Activated T-helper 1 cell treated with anti-CD3 and anti-CD28 coated beads, Interleukin-2, amount 50 U/mL, for 16 hours (primary cell): Measurements from ENCODE around the gene GNAS-AS1.
"Not testable (repeated sequence)": the region's sequence is repeated elsewhere in the genome, so short reads cannot be mapped to it uniquely, and the experiment has no call there.

Source experiments
- DNase-seq, 2 donors: peaks; one replicate each; pipeline ENCODE4 v3.0.0-alpha.2; 2020; ENCODE audit warnings: low read depth in 1 of 2, low spot score in 1 of 2

The GNAS-AS1 gene

GRCh38 chr20:58837717-58838116 is 13.0 kb downstream of the GNAS-AS1 start:
- no peak for DNase-seq

GRCh38 chr20:58836616-58837204 is 14.0 kb downstream of the GNAS-AS1 start:
- DNase-seq: no peak

GRCh38 chr20:58835231-58835630 is 15.5 kb downstream of the GNAS-AS1 start:
- no peak for DNase-seq

- no peak for DNase-seq
These were observed 16.8 kb downstream of the GNAS-AS1 start for GRCh38 chr20:58833921-58834320.

GRCh38 chr20:58832457-58832856 is 18.2 kb downstream of the GNAS-AS1 start:
- no peak for DNase-seq

GRCh38 chr20:58829531-58829941 is 21.2 kb downstream of the GNAS-AS1 start:
- no peak for DNase-seq

- not testable (repeated sequence) for DNase-seq
These were observed 21.9 kb downstream of the GNAS-AS1 start for GRCh38 chr20:58828804-58829203.

GRCh38 chr20:58828136-58828535 is 22.6 kb downstream of the GNAS-AS1 start:
- no peak for DNase-seq

- DNase-seq: no peak
These were observed 24.4 kb downstream of the GNAS-AS1 start for GRCh38 chr20:58826271-58826670.

GRCh38 chr20:58825450-58825849 is 25.3 kb downstream of the GNAS-AS1 start:
- no peak for DNase-seq

GRCh38 chr20:58824843-58825242 is 25.9 kb downstream of the GNAS-AS1 start:
- DNase-seq: no peak

GRCh38 chr20:58822748-58823730 is 27.7 kb downstream of the GNAS-AS1 start:
- no peak for DNase-seq

- no peak for DNase-seq
These were observed 28.6 kb downstream of the GNAS-AS1 start for GRCh38 chr20:58822149-58822548.

GRCh38 chr20:58820515-58820914 is 30.2 kb downstream of the GNAS-AS1 start:
- not testable (repeated sequence) for DNase-seq

- no peak for DNase-seq
These were observed 30.8 kb downstream of the GNAS-AS1 start for GRCh38 chr20:58819921-58820320.

- DNase-seq: no peak
These were observed 32.0 kb downstream of the GNAS-AS1 start for GRCh38 chr20:58818586-58819285.

- no peak for DNase-seq
These were observed 33.0 kb downstream of the GNAS-AS1 start for GRCh38 chr20:58817748-58818147.

- no peak for DNase-seq
These were observed 33.6 kb downstream of the GNAS-AS1 start for GRCh38 chr20:58816957-58817651.

- DNase-seq: no peak
These were observed 34.7 kb downstream of the GNAS-AS1 start for GRCh38 chr20:58816051-58816450.

- no peak for DNase-seq
These were observed 35.3 kb downstream of the GNAS-AS1 start for GRCh38 chr20:58815448-58815847.

GRCh38 chr20:58813369-58813768 is 37.3 kb downstream of the GNAS-AS1 start:
- DNase-seq: no peak
